PFSK-1 (cell line): ENCODE data around the gene PRKAG2.

Experiments used
- FOXP2 ChIP-seq: optimal IDR thresholded peaks from 2 replicates; pipeline ENCODE3; 2011; ENCODE audit warnings: borderline replicate concordance, control low read depth, inconsistent platforms; ENCODE audit not compliant: insufficient read depth; ENCODE audit errors: extremely low read length, extremely low read depth
- POLR2AphosphoS5 ChIP-seq: IDR thresholded peaks from 2 replicates; pipeline ENCODE4 v1.6.1; 2012; ENCODE audit warnings: low read depth, mild to moderate bottlenecking, control low read depth, low read length, moderate library complexity
- SIN3A ChIP-seq: IDR thresholded peaks from 2 replicates; pipeline ENCODE4 v1.6.1; 2012; ENCODE audit warnings: mild to moderate bottlenecking, low read length, moderate library complexity, borderline replicate concordance; ENCODE audit not compliant: insufficient read depth
- TAF1 ChIP-seq: IDR thresholded peaks from 2 replicates; pipeline ENCODE4 v1.6.1; 2012; ENCODE audit warnings: low read length, control low read depth, borderline replicate concordance; ENCODE audit not compliant: insufficient read depth
- TF ChIP-seq, protein P1 (sequence below), 2 experiments: IDR thresholded peaks; 2 replicates each; pipeline versions ENCODE4 v1.6.1 to v1.8.0; 2011 to 2012; ENCODE audit warnings: low read depth in 2 of 2, low read length in 2 of 2, control low read depth in 1 of 2, inconsistent platforms in 1 of 2, mild to moderate bottlenecking in 1 of 2, moderate library complexity in 1 of 2; ENCODE audit not compliant: insufficient read depth in 1 of 2

DNA sequence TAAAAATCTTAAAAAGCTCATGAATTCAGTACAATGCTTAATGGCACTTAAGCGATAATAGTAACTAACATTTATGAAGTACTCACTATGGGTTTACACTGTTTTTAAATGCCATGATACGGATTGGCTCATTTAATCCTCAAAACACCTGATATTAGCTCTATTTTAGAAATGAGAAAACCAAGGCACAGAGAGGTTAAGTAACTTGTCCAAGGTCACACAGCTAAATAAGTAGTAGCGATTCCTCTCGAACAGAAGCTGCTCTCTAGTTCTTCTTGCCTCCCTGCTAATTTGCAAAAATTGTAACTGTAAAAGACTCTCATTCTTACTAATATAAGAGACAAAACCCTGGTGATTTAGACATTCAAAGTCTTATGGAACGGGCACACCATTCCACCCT, 246.6 kb downstream of the PRKAG2 start:
- TF ChIP-seq, protein P1, sequence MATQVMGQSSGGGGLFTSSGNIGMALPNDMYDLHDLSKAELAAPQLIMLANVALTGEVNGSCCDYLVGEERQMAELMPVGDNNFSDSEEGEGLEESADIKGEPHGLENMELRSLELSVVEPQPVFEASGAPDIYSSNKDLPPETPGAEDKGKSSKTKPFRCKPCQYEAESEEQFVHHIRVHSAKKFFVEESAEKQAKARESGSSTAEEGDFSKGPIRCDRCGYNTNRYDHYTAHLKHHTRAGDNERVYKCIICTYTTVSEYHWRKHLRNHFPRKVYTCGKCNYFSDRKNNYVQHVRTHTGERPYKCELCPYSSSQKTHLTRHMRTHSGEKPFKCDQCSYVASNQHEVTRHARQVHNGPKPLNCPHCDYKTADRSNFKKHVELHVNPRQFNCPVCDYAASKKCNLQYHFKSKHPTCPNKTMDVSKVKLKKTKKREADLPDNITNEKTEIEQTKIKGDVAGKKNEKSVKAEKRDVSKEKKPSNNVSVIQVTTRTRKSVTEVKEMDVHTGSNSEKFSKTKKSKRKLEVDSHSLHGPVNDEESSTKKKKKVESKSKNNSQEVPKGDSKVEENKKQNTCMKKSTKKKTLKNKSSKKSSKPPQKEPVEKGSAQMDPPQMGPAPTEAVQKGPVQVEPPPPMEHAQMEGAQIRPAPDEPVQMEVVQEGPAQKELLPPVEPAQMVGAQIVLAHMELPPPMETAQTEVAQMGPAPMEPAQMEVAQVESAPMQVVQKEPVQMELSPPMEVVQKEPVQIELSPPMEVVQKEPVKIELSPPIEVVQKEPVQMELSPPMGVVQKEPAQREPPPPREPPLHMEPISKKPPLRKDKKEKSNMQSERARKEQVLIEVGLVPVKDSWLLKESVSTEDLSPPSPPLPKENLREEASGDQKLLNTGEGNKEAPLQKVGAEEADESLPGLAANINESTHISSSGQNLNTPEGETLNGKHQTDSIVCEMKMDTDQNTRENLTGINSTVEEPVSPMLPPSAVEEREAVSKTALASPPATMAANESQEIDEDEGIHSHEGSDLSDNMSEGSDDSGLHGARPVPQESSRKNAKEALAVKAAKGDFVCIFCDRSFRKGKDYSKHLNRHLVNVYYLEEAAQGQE (IDR thresholded peaks at IDR 0.05; ENCODE audit: insufficient read depth in 1 of 2, low read depth in 2 of 2, low read length in 2 of 2), result no peak
- no peak for TF ChIP-seq POLR2AphosphoS5
- no peak for TF ChIP-seq SIN3A
- TF ChIP-seq TAF1, result no peak
- no peak for TF ChIP-seq FOXP2
